Measurements from ENCODE around the gene SFXN1. TPM values are rescaled to one million over a fixed set of nuclear protein-coding genes. Genes with fewer than 3 reads are reported as not detected.

The SFXN1 gene
- total RNA-seq, 1 experiment from 2014 or later, result 61.4 TPM

- POLR2A ChIA-PET (ENCODE audit: unreplicated experiment), result no interaction called here
These were observed 9.5 kb upstream of the SFXN1 start for GRCh38 chr5:175468892-175469291.

DNA sequence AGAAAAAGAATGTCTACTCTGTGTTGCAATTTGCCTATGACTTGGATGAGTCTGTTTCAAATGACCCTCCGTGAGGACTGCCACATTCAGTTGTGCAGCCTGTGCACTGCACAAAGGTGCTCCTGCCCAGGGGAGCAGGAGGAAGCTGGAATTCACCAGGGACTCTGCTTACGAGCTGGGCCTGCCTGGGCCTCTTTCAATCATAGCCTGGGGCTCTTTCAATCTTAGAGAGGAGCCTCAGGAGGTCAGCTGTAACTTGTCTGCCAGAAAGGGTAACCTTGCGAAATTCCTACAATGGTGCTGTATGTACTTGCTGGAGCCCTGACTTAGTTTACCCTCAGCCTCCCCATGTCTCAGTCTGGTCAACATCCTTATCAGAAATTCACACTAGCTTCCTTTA is 8.4 kb upstream of the SFXN1 start:
- Histone ChIP-seq H3K27me3 (ENCODE audit: insufficient read depth, low read depth) (peaks cover 89% of the 10 kb centered on the region), H2AFZ (no peak overlapping the region), H3K79me2 (ENCODE audit: low read depth) (no peaks in the 10 kb centered on the region), H3K27ac (no peak overlapping the region), H3K9me2 (ENCODE audit: insufficient read depth) (no peaks in the 10 kb centered on the region), H3K4me3 (no peak overlapping the region), H3K36me3 (ENCODE audit: low read depth) (no peaks in the 10 kb centered on the region), H4K20me1 (ENCODE audit: insufficient read depth) (no peaks in the 10 kb centered on the region), H3K4me1 (replicated peaks; ENCODE audit: insufficient read depth) (no peaks in the 10 kb centered on the region), H3F3A (ENCODE audit: insufficient read depth, low read depth) (no peaks in the 10 kb centered on the region), H3K9me3 (ENCODE audit: insufficient read depth, low read depth) (no peaks in the 10 kb centered on the region), H3K4me2 (no peak overlapping the region)
- CTCF ChIA-PET, result no interaction called here
- POLR2A ChIA-PET (ENCODE audit: unreplicated experiment), result no interaction called here
- intact Hi-C loops (cut with micrococcal nuclease; ENCODE audit: unreplicated experiment), result no loop called here
- BruUV-seq (replicated peaks), result no TSS peak
- TF ChIP-seq EZH2 (IDR thresholded peaks at IDR 0.05; ENCODE audit: low read depth), result no peak
- TF ChIP-seq CTCF (conservative IDR thresholded peaks at IDR 0.05), result no peak
- no peak for DNase-seq

More at GRCh38 chr5:175468892-175469291, 9.5 kb upstream of the SFXN1 start:
- Histone ChIP-seq H3K9me3 (ENCODE audit: insufficient read depth, low read depth) (no peaks in the 10 kb centered on the region), H3K9me2 (ENCODE audit: insufficient read depth) (no peaks in the 10 kb centered on the region), H2AFZ (no peak overlapping the region), H3K27ac (no peak overlapping the region), H3F3A (ENCODE audit: insufficient read depth, low read depth) (no peaks in the 10 kb centered on the region), H3K27me3 (ENCODE audit: insufficient read depth, low read depth) (peaks cover 81% of the 10 kb centered on the region), H3K4me3 (no peak overlapping the region), H3K4me2 (no peak overlapping the region), H3K36me3 (ENCODE audit: low read depth) (no peaks in the 10 kb centered on the region), H3K79me2 (ENCODE audit: low read depth) (no peaks in the 10 kb centered on the region), H3K4me1 (replicated peaks; ENCODE audit: insufficient read depth) (no peaks in the 10 kb centered on the region), H4K20me1 (ENCODE audit: insufficient read depth) (no peaks in the 10 kb centered on the region)
- no peak for DNase-seq
- CTCF ChIA-PET, result no interaction called here
- intact Hi-C loops (cut with micrococcal nuclease; ENCODE audit: unreplicated experiment), result no loop called here
- TF ChIP-seq CTCF (conservative IDR thresholded peaks at IDR 0.05), result no peak
- no peak for TF ChIP-seq EZH2 (IDR thresholded peaks at IDR 0.05; ENCODE audit: low read depth)
- BruUV-seq (replicated peaks), result no TSS peak

DNA sequence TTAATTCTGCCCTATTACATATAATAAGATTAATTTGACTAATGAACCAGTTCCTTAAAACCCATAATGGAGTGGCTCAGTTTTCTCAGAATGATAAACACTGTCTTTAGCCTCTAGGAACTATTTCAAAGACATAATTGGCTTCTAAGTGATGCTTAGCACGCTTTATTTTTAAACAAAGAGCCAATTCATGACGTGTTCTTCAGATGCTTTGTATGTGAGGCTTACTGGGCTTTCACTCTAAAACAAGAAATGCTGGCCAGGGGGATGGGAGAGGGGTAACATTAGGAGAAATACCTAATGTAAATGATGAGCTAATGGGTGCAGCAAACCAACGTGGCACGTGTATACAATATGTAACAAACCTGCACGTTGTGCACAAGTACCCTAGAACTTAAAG is 7.6 kb upstream of the SFXN1 start:
- CTCF ChIA-PET, result no interaction called here
- Histone ChIP-seq H2AFZ (no peak overlapping the region), H3K79me2 (ENCODE audit: low read depth) (no peaks in the 10 kb centered on the region), H3K4me1 (replicated peaks; ENCODE audit: insufficient read depth) (no peaks in the 10 kb centered on the region), H3K27ac (no peak overlapping the region), H3K9me3 (ENCODE audit: insufficient read depth, low read depth) (no peaks in the 10 kb centered on the region), H4K20me1 (ENCODE audit: insufficient read depth) (no peaks in the 10 kb centered on the region), H3K27me3 (ENCODE audit: insufficient read depth, low read depth) (peaks cover 92% of the 10 kb centered on the region), H3F3A (ENCODE audit: insufficient read depth, low read depth) (no peaks in the 10 kb centered on the region), H3K36me3 (ENCODE audit: low read depth) (no peaks in the 10 kb centered on the region), H3K9me2 (ENCODE audit: insufficient read depth) (no peaks in the 10 kb centered on the region), H3K4me2 (no peak overlapping the region), H3K4me3 (no peak overlapping the region)
- no peak for TF ChIP-seq EZH2 (IDR thresholded peaks at IDR 0.05; ENCODE audit: low read depth)
- TF ChIP-seq CTCF (conservative IDR thresholded peaks at IDR 0.05), result no peak
- DNase-seq, result no peak
- BruUV-seq (replicated peaks), result no TSS peak
- intact Hi-C loops (cut with micrococcal nuclease; ENCODE audit: unreplicated experiment), result no loop called here
- POLR2A ChIA-PET (ENCODE audit: unreplicated experiment), result no interaction called here
